GM19023 (cell line): ENCODE measurements around the gene SLC27A4.

Experiments
- ATAC-seq: cut with Tn5 transposase; IDR thresholded peaks from one replicate; pipeline ENCODE4 v1.9.1; 2021; ENCODE audit warnings: mild to moderate bottlenecking, moderate library complexity; ENCODE audit not compliant: unreplicated experiment

The SLC27A4 gene

GRCh38 chr9:128361986-128362646 lies 21.8 kb downstream of the SLC27A4 start:
- ATAC-seq = peak; percentile 66

- ATAC-seq = no peak
Measured at GRCh38 chr9:128362774-128363173, 22.4 kb downstream of the SLC27A4 start.

DNA sequence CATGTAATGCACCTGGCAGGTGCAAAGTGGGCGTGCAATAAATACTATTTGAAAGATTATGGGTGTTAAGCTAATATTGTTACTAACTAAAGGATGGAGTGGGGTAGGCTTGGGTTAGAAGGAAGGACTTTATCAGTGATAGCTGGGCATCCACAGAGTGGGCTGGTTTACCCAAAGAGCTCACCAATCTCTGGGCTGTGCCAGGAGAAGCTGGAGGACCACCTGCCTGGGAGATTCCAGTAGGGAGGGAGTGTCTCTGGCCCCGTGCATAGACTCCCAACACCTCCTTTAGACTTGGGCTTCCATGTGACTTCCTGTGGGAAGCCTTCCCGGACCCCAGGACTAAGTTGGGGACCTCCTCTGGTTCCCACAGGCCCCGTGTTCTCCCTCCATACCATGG lies 25.2 kb downstream of the SLC27A4 start:
- ATAC-seq = no peak

GRCh38 chr9:128369024-128369706 lies 28.8 kb downstream of the SLC27A4 start:
- no peak for ATAC-seq

DNA sequence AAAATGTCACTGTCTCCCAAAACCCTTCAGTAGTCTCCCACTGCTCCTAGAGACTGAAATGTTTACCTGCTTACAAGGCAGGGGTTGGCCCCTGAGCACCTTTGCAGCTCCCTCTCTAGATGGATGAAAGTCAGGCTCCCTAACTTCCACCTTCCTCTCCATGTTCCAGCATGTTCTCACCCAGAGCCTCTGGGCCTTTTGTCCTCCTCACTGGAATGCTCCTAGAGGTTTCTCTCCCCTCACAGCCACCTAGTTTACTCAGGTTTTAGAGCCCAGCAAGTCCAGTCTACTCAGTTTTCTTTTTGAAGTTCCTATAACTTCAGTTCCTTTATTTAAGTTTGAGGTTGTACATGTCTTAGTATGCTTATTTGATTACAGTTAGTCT lies 30.0 kb downstream of the SLC27A4 start:
- ATAC-seq = no peak

GRCh38 chr9:128370752-128371629 lies 30.7 kb downstream of the SLC27A4 start, which contains the start of gene URM1:
Gene URM1 (plus strand): TSS chr9:128371374. CDS start chr9:128371381, 7 bp downstream.
- ATAC-seq = peak; percentile 88

- ATAC-seq = no peak
Measured at GRCh38 chr9:128371630-128372117, 31.3 kb downstream of the SLC27A4 start.

GRCh38 chr9:128372188-128372641 lies 31.9 kb downstream of the SLC27A4 start:
- ATAC-seq = no peak

DNA sequence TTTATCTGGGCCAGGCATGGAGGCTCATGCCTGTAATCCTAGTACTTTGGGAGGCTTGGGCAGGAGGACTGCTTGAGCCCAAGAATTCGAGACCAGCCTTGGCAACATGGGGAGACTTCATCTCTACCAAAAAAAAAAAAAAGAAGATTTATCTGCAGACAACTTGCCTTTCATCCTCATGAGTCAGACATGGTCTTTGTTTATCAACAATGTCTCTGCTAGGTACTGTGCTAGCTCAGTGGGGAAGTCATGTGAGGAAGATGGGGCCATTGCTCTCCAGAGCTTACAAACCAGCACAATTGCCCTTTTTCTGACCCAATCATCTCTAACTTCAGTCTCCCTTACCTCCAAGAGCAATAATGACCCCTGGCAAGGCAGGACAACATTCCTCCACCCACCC lies 32.5 kb downstream of the SLC27A4 start:
- ATAC-seq = no peak

DNA sequence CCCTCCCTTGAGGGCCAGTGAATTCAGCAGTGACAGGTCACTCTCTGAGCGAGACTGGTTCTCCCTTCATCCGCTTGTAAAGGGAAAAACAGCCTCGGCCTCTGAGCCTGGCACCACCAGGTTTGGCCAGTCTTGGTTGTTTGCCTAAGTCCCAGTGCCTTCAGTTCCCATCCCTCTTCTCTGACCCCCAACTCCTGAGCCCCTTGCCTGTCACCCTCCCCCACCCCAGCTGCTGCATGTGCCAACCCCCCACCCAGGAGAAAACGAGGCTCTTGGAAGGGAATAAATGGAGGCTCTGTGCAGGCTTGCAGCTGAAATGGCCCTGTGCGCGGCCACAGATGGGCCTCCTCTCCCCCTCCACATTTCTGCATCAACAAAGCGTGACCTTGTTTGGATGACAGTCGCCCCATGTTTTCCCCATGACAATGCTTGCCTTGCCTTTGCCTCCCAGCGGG lies 33.9 kb downstream of the SLC27A4 start:
- no peak for ATAC-seq

GRCh38 chr9:128375865-128376264 lies 35.5 kb downstream of the SLC27A4 start:
- ATAC-seq = no peak

- no peak for ATAC-seq
Measured at GRCh38 chr9:128382261-128382660, 41.9 kb downstream of the SLC27A4 start.

GRCh38 chr9:128383007-128383753 lies 42.9 kb downstream of the SLC27A4 start:
- ATAC-seq = no peak

DNA sequence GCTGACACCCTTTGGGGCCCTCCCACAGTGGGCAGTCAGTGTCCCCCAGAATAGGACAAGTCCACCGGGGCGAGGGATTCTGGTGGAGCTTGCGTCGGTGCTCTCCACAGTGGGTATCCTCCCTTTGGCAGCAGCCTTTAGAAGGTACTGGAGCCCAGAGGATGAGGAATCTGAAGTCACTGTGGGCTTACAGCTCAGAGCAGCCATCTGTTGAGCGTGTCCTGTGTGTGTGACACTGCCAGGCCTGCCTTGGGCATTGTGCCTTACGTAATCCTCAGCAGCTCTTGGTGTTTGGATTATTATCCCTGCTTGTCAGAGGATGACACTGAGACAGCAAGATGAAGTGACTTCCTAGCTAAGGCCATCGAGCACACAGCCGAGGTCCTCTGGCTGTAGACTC lies 43.5 kb downstream of the SLC27A4 start:
- ATAC-seq = no peak

- no peak for ATAC-seq
Measured at GRCh38 chr9:128384801-128385495, 44.6 kb downstream of the SLC27A4 start.

DNA sequence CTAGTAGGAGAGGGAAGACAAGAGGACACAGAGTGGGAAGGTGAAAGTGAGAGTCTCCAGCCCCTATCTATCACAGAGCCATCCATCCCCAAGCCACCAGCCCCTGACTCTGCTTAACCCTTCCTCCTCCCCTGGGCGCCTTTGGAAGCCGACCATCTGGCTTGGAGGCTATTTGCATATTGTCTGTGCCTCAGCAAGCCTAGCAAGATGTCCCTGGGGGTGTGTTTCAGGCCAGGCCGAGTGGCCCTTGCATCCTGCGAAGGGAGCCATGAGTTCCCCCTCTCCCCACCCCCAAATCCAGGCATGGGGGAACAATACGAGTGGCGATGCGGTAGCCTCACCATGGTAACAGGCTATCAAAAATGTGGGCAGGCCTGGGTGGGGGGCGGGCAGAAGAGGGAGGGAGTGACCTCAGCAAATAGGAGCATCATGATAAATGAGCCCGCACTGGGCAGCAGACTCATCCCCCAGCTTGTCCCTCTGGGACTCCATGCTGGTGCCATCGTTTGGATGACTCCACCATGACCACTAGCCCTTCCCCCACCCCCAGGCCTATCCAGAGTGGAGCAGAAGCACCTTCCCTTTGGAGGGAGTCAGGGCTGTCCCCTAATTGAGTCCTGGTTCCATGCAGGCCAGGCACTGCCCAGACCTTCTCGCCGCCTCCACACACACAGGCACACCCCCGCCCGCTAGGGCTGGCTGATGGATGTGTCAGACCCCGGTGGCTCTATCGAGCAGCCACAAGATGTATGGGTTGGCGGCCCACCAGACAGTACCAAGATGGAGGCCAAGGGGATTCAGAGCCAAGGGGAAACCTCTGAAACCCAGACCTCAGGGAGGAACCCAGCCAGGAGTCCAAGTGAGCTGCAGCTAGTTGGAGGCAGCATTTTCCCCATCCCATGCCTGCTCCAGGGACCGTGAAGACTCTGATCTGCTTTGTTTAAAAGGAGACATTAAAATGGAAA lies 45.5 kb downstream of the SLC27A4 start:
- no peak for ATAC-seq

- ATAC-seq = no peak
Measured at GRCh38 chr9:128388150-128388549, 47.8 kb downstream of the SLC27A4 start.

DNA sequence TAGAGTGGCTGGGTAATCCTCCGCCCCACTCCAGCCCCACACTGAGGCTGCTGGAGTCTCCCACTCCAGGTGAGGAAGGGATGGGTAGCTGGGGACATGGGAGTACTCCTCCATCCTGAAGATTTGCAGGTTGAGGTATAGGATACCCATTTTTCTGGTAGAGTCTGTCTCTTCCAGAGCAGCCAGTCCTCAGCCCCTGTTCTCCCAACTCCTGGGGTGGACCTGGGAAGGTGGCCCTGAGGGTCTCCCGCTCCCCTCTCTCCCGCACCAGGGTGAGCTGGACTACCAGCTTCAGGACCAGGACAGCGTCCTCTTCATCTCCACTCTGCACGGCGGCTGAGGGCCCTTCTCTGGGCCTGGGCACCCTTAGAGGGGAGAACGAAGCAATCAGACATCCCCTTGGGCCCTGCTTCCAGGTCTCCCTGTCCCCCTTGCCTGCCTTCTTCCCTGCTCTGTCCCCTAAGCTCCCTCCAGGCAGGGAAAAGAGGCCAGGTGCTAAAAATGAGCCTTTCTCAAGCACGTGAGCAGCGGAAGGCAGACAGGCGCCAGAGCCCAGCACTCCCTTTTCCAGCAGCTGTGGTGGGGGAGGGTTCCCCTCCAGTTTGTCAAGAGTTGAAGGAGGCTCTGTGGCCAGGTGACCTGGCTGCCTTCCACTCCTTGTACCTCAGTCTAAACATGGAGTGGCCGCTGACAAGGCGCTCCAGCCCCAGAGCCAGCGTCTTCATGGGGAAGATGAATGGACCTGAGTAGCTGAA lies 49.2 kb downstream of the SLC27A4 start:
- ATAC-seq = no peak
